Measurements from ENCODE around the gene KLHL40.

KLHL40 gene

GRCh38 chr3:42647821-42648459 is 37.4 kb upstream of the KLHL40 start:
- DNase-seq (ENCODE audit: low read depth), result no peak
- no peak overlapping the region for H3K4me3 ChIP-seq (ENCODE audit: low read length)
- TF ChIP-seq CTCF (conservative IDR thresholded peaks at IDR 0.05; ENCODE audit: low read depth, low read length), result no peak

DNA sequence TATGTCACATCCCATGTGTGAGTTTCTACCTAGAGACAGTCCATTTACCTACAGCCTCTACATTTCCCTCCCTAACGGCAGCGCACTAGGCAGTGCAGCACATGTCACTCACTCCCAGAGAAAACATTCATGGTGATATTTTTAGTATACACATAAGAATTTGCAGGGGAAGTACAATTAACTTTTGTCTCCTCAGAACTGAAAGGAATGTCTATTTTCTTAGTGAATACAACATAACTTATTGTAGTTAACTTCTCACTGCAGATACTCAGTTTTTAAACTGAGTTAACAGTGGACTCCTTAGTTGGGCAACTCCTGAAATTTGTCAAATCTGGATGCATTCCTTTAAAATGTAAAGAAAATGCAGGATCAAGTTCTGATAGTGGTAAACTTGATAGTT is 36.3 kb upstream of the KLHL40 start:
- no peak for TF ChIP-seq CTCF (conservative IDR thresholded peaks at IDR 0.05; ENCODE audit: low read depth, low read length)
- no peak overlapping the region for H3K4me3 ChIP-seq (ENCODE audit: low read length)
- DNase-seq (ENCODE audit: low read depth), result no peak

DNA sequence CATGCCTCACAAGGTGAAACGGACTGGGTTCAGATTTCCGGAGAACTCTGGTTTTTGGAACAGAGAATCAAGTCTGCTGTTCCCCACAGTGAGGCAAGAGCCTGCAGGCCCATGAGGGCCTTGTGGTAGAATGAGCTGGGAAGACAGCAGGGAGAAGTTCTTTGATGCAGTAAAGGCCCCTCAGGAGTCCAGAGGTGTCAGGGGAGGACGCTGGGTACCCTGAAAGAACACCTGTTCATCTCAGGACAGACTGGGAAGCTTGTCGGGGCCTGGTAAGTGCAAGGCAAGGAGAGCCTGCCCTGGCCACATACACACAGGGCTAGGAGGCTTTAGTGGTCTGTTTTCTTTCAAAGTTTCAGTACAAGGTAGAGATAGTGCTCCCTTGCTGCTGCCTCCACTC is 35.6 kb upstream of the KLHL40 start:
- TF ChIP-seq CTCF (conservative IDR thresholded peaks at IDR 0.05; ENCODE audit: low read depth, low read length), result no peak
- no peak for DNase-seq (ENCODE audit: low read depth)
- H3K4me3 ChIP-seq (ENCODE audit: low read length), result no peak overlapping the region

DNA sequence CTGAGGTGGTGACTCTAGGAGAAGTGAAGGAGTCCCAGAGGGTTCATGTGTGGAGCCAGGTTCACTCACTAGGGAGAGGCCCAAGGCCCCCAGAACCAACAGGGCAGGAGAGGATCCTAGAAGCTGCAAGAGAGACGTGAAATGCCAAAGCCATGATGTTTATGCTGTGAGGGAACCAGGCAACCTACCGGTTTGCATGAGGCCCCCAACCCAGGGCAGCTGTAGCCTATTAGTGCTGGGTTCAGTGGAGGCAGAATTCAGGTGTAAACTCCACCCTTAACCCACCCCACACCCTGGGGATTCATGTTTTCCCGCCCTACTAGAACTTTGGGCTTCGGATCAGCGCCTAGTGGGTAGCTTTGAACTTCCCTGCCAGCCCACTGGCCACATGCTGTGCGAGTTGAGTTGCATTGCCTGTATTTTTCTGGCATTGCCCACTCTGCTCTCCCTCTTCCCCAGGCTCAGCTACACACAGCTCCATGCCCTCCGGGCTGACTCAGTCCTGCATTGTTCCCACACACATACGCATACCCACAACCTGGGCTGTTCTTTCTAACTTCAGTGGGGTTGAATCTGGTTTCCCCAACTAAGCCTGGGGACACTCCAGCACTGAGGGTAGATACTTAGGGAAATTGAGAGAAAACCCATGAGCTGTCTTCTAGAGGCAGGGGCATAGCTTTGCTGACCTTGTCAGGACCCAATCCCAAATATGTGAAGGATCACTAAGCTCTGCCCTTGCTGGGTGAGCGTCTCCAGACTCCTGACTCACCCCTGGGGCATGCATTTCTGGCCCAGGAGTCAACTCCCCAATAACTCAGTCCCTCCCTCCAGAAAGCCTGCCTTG is 33.9 kb upstream of the KLHL40 start:
- TF ChIP-seq CTCF (conservative IDR thresholded peaks at IDR 0.05; ENCODE audit: low read depth, low read length), result no peak
- DNase-seq (ENCODE audit: low read depth), result no peak
- H3K4me3 ChIP-seq (ENCODE audit: low read length), result no peak overlapping the region

- H3K4me3 ChIP-seq (ENCODE audit: low read length), result no peak overlapping the region
- TF ChIP-seq CTCF (conservative IDR thresholded peaks at IDR 0.05; ENCODE audit: low read depth, low read length), result no peak
- no peak for DNase-seq (ENCODE audit: low read depth)
Measured at GRCh38 chr3:42652251-42652610, 33.1 kb upstream of the KLHL40 start.

GRCh38 chr3:42652611-42653302 is 32.6 kb upstream of the KLHL40 start:
- peak overlapping the region; percentile 73 for H3K4me3 ChIP-seq (ENCODE audit: low read length)
- no peak for TF ChIP-seq CTCF (conservative IDR thresholded peaks at IDR 0.05; ENCODE audit: low read depth, low read length)
- no peak for DNase-seq (ENCODE audit: low read depth)
